GM12878 (cell line): Measurements from ENCODE around the gene AASDH. TPM values are rescaled to one million over a fixed set of nuclear protein-coding genes. Genes with fewer than 3 reads are reported as not detected.

ENCODE experiments used
- ATAC-seq: fragments of 200-7000 bp; cut with Tn5 transposase; 3 replicates; pipeline ENCODE4 v1.9.1; 2020; ENCODE audit warnings: mild to moderate bottlenecking, moderate library complexity
- BruUV-seq: library from RNA; stranded (reverse); fragments of 400-500 nt; replicated peaks from 2 replicates; lab custom pipeline; 2021; lab: Mats Ljungman, UMichigan
- CTCF ChIA-PET: fragments of 300-600 bp; sonication (Branson Sonifier 250); formaldehyde crosslinking; extraction: SDS; loops from one replicate; lab custom pipeline; 2021; ENCODE audit warnings: inconsistent platforms; lab: Yijun Ruan, JAX
- POLR2A ChIA-PET: fragments of 350-600 bp; formaldehyde crosslinking; extraction: SDS; loops from one replicate; lab custom pipeline; 2021; ENCODE audit warnings: inconsistent platforms; lab: Charles Lee
- RAD21 ChIA-PET: fragments of 300-600 bp; sonication (Branson Sonifier 250); formaldehyde crosslinking; loops from one replicate; lab custom pipeline; 2023; ENCODE audit warnings: antibody characterized with exemption; ENCODE audit not compliant: unreplicated experiment; lab: Charles Lee
- SMC1A ChIA-PET: fragments of 300-600 bp; sonication (Branson Sonifier 250); formaldehyde crosslinking; loops from one replicate; lab custom pipeline; 2023; ENCODE audit not compliant: unreplicated experiment, uncharacterized antibody; lab: Charles Lee
- DNase-seq: peaks from one replicate; pipeline ENCODE4 v3.0.0-alpha.2; 2011; ENCODE audit warnings: low read depth, low spot score
- FAIRE-seq: peaks from 3 replicates; lab custom pipeline; 2011; peaks lifted over from hg19 to GRCh38; lab: Jason Lieb, UNC
- H2AFZ ChIP-seq: 2 replicates; pipeline ENCODE4 v1.6.0; 2011; ENCODE audit warnings: low read depth, low read length, control low read depth; ENCODE audit not compliant: control insufficient read depth
- H3K27ac ChIP-seq: 2 replicates; pipeline ENCODE4 v1.5.1; 2011; ENCODE audit warnings: control low read depth; ENCODE audit not compliant: control insufficient read depth, insufficient read depth
- H3K27me3 ChIP-seq, 2 experiments: replicated peaks in 1 of 2; 2 replicates each; pipeline versions ENCODE4 v1.6.0 to v1.6.1; 2011; ENCODE audit warnings: low read length in 1 of 2; ENCODE audit not compliant: control insufficient read depth in 2 of 2, insufficient read depth in 2 of 2
- H3K36me3 ChIP-seq, 2 experiments: 2 replicates each; pipeline ENCODE4 v1.5.1; 2011; ENCODE audit warnings: low read length in 1 of 2; ENCODE audit not compliant: control insufficient read depth in 2 of 2, insufficient read depth in 2 of 2
- H3K4me1 ChIP-seq: 2 replicates; pipeline ENCODE4 v1.6.1; 2011; ENCODE audit warnings: mild to moderate bottlenecking, low read length, moderate library complexity, mixed read lengths; ENCODE audit not compliant: control insufficient read depth, insufficient read depth
- H3K4me2 ChIP-seq: 2 replicates; pipeline ENCODE4 v1.6.0; 2011; ENCODE audit warnings: control low read depth; ENCODE audit not compliant: control insufficient read depth, insufficient read depth
- H3K4me3 ChIP-seq: fragments of 200-600 bp; sonication (generic); 2 replicates; pipeline ENCODE4 v1.5.1; 2016
- H3K79me2 ChIP-seq: 2 replicates; pipeline ENCODE4 v1.6.0; 2011; ENCODE audit warnings: low read length; ENCODE audit not compliant: control insufficient read depth, insufficient read depth
- H3K9ac ChIP-seq: 2 replicates; pipeline ENCODE4 v1.8.0; 2011; ENCODE audit warnings: low read length, control low read depth, mixed read lengths; ENCODE audit not compliant: control insufficient read depth, insufficient read depth
- H3K9me3 ChIP-seq: replicated peaks from 3 replicates; pipeline ENCODE4 v1.5.1; 2011; ENCODE audit warnings: mild to moderate bottlenecking, low read length; ENCODE audit not compliant: control insufficient read depth, insufficient read depth
- H4K20me1 ChIP-seq: 2 replicates; pipeline ENCODE4 v1.6.0; 2011; ENCODE audit not compliant: control insufficient read depth, insufficient read depth
- ATF3 ChIP-seq: IDR thresholded peaks from 2 replicates; pipeline ENCODE4 v1.6.1; 2011; ENCODE audit warnings: low read depth, mild to moderate bottlenecking, low read length, moderate library complexity, borderline replicate concordance; ENCODE audit errors: extremely low read depth
- CBX5 ChIP-seq: sonication (generic); IDR thresholded peaks from 2 replicates; pipeline ENCODE4 v1.6.1; 2016; ENCODE audit warnings: low read depth, moderate library complexity, mild to moderate bottlenecking, inconsistent platforms
- HDGF ChIP-seq: fragments of 450-650 bp; IDR thresholded peaks from 2 replicates; pipeline ENCODE4 v1.6.1; 2016; ENCODE audit warnings: antibody characterized with exemption
- MTA2 ChIP-seq: fragments of 450-650 bp; IDR thresholded peaks from 2 replicates; pipeline ENCODE4 v1.6.1; 2016; ENCODE audit warnings: low read depth, mild to moderate bottlenecking, moderate library complexity
- NBN ChIP-seq: fragments of 450-650 bp; IDR thresholded peaks from 2 replicates; pipeline ENCODE4 v1.6.1; 2016
- NFYB ChIP-seq: IDR thresholded peaks from 2 replicates; pipeline ENCODE4 v1.6.1; 2011; ENCODE audit warnings: low read depth, mild to moderate bottlenecking, low read length, improper control_type of control experiment, moderate library complexity; ENCODE audit not compliant: insufficient read depth
- RAD21 ChIP-seq: IDR thresholded peaks from 2 replicates; pipeline ENCODE4 v1.6.1; 2011; ENCODE audit warnings: mild to moderate bottlenecking, low read depth, low read length, moderate library complexity; ENCODE audit not compliant: insufficient read depth
- RB1 ChIP-seq: fragments of 450-650 bp; formaldehyde crosslinking; IDR thresholded peaks from 2 replicates; pipeline ENCODE4 v1.6.1; 2017; ENCODE audit warnings: mild to moderate bottlenecking, borderline replicate concordance
- RELA ChIP-seq: fragments of 450-650 bp; IDR thresholded peaks from 2 replicates; pipeline ENCODE4 v1.8.0; 2014; ENCODE audit warnings: borderline replicate concordance; ENCODE audit not compliant: partially characterized antibody
- RFX5 ChIP-seq: IDR thresholded peaks from 2 replicates; pipeline ENCODE4 v1.6.1; 2011; ENCODE audit warnings: low read depth, low read length, improper control_type of control experiment
- SIX5 ChIP-seq: IDR thresholded peaks from 2 replicates; pipeline ENCODE4 v1.6.1; 2011; ENCODE audit warnings: mild to moderate bottlenecking, low read depth, low read length, moderate library complexity; ENCODE audit not compliant: severe bottlenecking
- STAT1 ChIP-seq: fragments of 450-650 bp; conservative IDR thresholded peaks from 2 replicates; pipeline ENCODE4 v1.6.1; 2014; ENCODE audit warnings: antibody characterized with exemption, mild to moderate bottlenecking
- TCF7 ChIP-seq: IDR thresholded peaks from 2 replicates; pipeline ENCODE4 v1.6.1; 2014; ENCODE audit warnings: antibody characterized with exemption, borderline replicate concordance
- ZNF217 ChIP-seq: fragments of 450-650 bp; IDR thresholded peaks from 2 replicates; pipeline ENCODE4 v1.6.1; 2017; ENCODE audit warnings: antibody characterized with exemption, mild to moderate bottlenecking
- ZSCAN29 ChIP-seq: fragments of 450-650 bp; IDR thresholded peaks from 2 replicates; pipeline ENCODE4 v1.6.1; 2017; ENCODE audit warnings: mild to moderate bottlenecking, moderate library complexity
- WGBS: methylation state at CpG from one replicate; pipeline ENCODE4 v1.1.6; 2016; ENCODE audit warnings: low lambda C conversion rate; ENCODE audit not compliant: insufficient replicate concordance, insufficient coverage; ENCODE audit errors: missing lambda C conversion rate; 5-methylcytosine and 5-hydroxymethylcytosine counted together
- in situ Hi-C: fragments of 300-500 bp; cut with MboI; formaldehyde crosslinking; loops from 9 replicates; pipeline ENCODE4 v1.14.3; 2018; ENCODE audit warnings: mixed read lengths
- intact Hi-C: fragments of 100-400 bp; cut with micrococcal nuclease; formaldehyde crosslinking; loops from one replicate; pipeline ENCODE4 v1.14.2; 2022; ENCODE audit not compliant: unreplicated experiment
- polyA plus RNA-seq, 11 experiments: library from polyadenylated mRNA; depleted of rRNA in 4 of 11; unstranded in 6 of 11; stranded (reverse) in 5 of 11; fragments of >200 nt; fragmentation: Nextera tagmentation in 4 of 11; fragmentation: Illumina TruSeq in 1 of 11; extraction: Ambion mirVana in 4 of 11; extraction: Trizol in 1 of 11; gene quantifications; 1 replicate in 1 of 11; 2 replicates in 10 of 11; pipeline versions ENCODE4 v1.2.1 to v1.2.3, GENCODE V29; 2011 to 2016; ENCODE audit warnings: inconsistent platforms in 2 of 11, missing spikeins in 2 of 11, low read depth in 1 of 11
- total RNA-seq, 4 experiments: library from RNA; depleted of rRNA in 3 of 4; stranded (reverse); fragments of >200 nt in 3 of 4; fragmentation: Illumina TruSeq in 1 of 4; extraction: Trizol in 1 of 4; gene quantifications; 2 replicates each; pipeline versions ENCODE4 v1.2.1 to v1.2.3, GENCODE V29; 2013 to 2021
- TF ChIP-seq, protein P1 (sequence below): IDR thresholded peaks from 2 replicates; pipeline ENCODE4 v1.6.1; 2011; ENCODE audit warnings: borderline replicate concordance, low read depth, mild to moderate bottlenecking, moderate library complexity, mixed read lengths, low read length; ENCODE audit not compliant: insufficient read depth; ENCODE audit errors: extremely low read length
- TF ChIP-seq, protein P2 (sequence below): fragments of 450-650 bp; IDR thresholded peaks from 2 replicates; pipeline ENCODE4 v1.6.1; 2017; ENCODE audit warnings: mild to moderate bottlenecking, moderate library complexity
- TF ChIP-seq, protein P3 (sequence below): fragments of 450-650 bp; IDR thresholded peaks from 2 replicates; pipeline ENCODE4 v1.6.1; 2017; ENCODE audit warnings: borderline replicate concordance

Gene AASDH
- total and polyA plus RNA-seq, 10 of the 15 experiments (the other 5 are each of a cell fraction or from before 2014, with no cell fraction given): 7.3 to 19.1 (median 11.3) TPM

- TF ChIP-seq RB1: no peak
- no peak for TF ChIP-seq RAD21
- TF ChIP-seq HDGF: no peak
- TF ChIP-seq, protein P1, sequence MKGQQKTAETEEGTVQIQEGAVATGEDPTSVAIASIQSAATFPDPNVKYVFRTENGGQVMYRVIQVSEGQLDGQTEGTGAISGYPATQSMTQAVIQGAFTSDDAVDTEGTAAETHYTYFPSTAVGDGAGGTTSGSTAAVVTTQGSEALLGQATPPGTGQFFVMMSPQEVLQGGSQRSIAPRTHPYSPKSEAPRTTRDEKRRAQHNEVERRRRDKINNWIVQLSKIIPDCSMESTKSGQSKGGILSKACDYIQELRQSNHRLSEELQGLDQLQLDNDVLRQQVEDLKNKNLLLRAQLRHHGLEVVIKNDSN: no peak
- no peak for TF ChIP-seq RFX5
- no peak for TF ChIP-seq NFYB
- TF ChIP-seq SIX5: no peak
- TF ChIP-seq MTA2: no peak
- TF ChIP-seq ZSCAN29: no peak
- TF ChIP-seq RELA: no peak
Measured at GRCh38 chr4:56417396-56417795, 30.1 kb upstream of the AASDH start (continued).

DNA sequence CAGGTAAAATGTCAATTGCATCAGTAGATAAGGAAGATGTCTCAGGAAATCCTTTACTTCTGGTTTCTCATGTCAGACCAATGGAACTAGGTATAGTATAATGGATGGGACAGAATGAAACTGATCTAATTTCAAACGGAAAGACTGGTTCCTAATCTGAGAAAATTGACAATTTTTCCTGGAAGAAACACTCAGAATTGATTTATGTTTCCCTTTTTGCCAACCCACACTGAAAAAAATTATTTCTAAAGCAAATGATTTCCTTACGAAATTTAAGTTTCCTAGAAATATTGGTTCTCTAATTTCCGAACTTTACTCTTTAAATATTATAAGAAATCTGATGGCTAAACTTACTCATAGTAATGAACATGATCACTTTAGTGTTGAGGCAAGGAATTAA is 29.1 kb upstream of the AASDH start:
- Histone ChIP-seq H2AFZ (no peak overlapping the region), H3K36me3 (0 out of 4 replicates have a peak, but pooled peaks cover 0 to 3% of the 10 kb centered on the region in 2 experiments), H3K4me3 (no peak overlapping the region)
- TF ChIP-seq, protein P2, sequence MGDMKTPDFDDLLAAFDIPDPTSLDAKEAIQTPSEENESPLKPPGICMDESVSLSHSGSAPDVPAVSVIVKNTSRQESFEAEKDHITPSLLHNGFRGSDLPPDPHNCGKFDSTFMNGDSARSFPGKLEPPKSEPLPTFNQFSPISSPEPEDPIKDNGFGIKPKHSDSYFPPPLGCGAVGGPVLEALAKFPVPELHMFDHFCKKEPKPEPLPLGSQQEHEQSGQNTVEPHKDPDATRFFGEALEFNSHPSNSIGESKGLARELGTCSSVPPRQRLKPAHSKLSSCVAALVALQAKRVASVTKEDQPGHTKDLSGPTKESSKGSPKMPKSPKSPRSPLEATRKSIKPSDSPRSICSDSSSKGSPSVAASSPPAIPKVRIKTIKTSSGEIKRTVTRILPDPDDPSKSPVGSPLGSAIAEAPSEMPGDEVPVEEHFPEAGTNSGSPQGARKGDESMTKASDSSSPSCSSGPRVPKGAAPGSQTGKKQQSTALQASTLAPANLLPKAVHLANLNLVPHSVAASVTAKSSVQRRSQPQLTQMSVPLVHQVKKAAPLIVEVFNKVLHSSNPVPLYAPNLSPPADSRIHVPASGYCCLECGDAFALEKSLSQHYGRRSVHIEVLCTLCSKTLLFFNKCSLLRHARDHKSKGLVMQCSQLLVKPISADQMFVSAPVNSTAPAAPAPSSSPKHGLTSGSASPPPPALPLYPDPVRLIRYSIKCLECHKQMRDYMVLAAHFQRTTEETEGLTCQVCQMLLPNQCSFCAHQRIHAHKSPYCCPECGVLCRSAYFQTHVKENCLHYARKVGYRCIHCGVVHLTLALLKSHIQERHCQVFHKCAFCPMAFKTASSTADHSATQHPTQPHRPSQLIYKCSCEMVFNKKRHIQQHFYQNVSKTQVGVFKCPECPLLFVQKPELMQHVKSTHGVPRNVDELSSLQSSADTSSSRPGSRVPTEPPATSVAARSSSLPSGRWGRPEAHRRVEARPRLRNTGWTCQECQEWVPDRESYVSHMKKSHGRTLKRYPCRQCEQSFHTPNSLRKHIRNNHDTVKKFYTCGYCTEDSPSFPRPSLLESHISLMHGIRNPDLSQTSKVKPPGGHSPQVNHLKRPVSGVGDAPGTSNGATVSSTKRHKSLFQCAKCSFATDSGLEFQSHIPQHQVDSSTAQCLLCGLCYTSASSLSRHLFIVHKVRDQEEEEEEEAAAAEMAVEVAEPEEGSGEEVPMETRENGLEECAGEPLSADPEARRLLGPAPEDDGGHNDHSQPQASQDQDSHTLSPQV: no peak
- TF ChIP-seq TCF7 (no peak), NBN (no peak), CBX5 (no peak), STAT1 (no peak), ZNF217 (no peak), ATF3 (no peak)
- TF ChIP-seq, protein P3, sequence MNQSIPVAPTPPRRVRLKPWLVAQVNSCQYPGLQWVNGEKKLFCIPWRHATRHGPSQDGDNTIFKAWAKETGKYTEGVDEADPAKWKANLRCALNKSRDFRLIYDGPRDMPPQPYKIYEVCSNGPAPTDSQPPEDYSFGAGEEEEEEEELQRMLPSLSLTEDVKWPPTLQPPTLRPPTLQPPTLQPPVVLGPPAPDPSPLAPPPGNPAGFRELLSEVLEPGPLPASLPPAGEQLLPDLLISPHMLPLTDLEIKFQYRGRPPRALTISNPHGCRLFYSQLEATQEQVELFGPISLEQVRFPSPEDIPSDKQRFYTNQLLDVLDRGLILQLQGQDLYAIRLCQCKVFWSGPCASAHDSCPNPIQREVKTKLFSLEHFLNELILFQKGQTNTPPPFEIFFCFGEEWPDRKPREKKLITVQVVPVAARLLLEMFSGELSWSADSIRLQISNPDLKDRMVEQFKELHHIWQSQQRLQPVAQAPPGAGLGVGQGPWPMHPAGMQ: no peak
- TF ChIP-seq, all 136 proteins: peak for 0
- ATAC-seq: no peak
- H4K20me1 ChIP-seq: no peaks in the 10 kb centered on the region
- DNase-seq: no peak
- no peaks in the 10 kb centered on the region for H3K9me3 ChIP-seq
- intact Hi-C loops (no loop called here), in situ Hi-C loops (no loop called here)
- H3K4me2 ChIP-seq: no peak overlapping the region
- no peaks in the 10 kb centered on the region for H3K4me1 ChIP-seq
- no peaks in the 10 kb centered on the region for H3K27me3 ChIP-seq
- POLR2A ChIA-PET: interaction anchor here (0.6 kb wide), 2 partner anchors 37 to 422 kb away, joined by 4 to 5 read pairs; no protein-coding TSS in a partner anchor
- 65% methylated on average over 3 of the region's 3 CpGs for WGBS
- H3K9ac ChIP-seq: no peak overlapping the region
- FAIRE-seq: no peak
- no TSS peak for BruUV-seq
- no peak overlapping the region for H3K27ac ChIP-seq
- peaks cover 75% of the 10 kb centered on the region for H3K79me2 ChIP-seq
- RAD21 ChIA-PET: interaction anchor here (0.6 kb wide), 1 partner anchor 40 kb away, joined by 4 read pairs; no protein-coding TSS in a partner anchor
- SMC1A ChIA-PET: interaction anchor here (0.7 to 1.0 kb wide), 2 partner anchors 13 to 15 kb away, joined by 3 to 4 read pairs; no protein-coding TSS in a partner anchor
- CTCF ChIA-PET: interaction anchor here (0.6 to 1.7 kb wide), 5 partner anchors 8 to 1077 kb away, joined by 3 to 4 read pairs (median 4); no protein-coding TSS in a partner anchor
